Pulmonary artery endothelial cell (primary cell): ENCODE results near the gene MTREX. TPM values are rescaled to one million over a fixed set of nuclear protein-coding genes. Genes with fewer than 3 reads are reported as not detected.
A peak's percentile ranks its signal among the peaks of the same experiment; 100 is the strongest.

ENCODE experiments used
- DNase-seq: peaks from one replicate; pipeline ENCODE4 v3.0.0-alpha.2; 2011; ENCODE audit warnings: low read depth, low spot score
- total RNA-seq: library from RNA; depleted of rRNA; stranded (reverse); fragments of >200 nt; gene quantifications from 2 replicates; pipeline ENCODE4 v1.2.3, GENCODE V29; 2014

MTREX gene
- total RNA-seq, 1 donor from 2014 or later: 88.4 TPM

DNA sequence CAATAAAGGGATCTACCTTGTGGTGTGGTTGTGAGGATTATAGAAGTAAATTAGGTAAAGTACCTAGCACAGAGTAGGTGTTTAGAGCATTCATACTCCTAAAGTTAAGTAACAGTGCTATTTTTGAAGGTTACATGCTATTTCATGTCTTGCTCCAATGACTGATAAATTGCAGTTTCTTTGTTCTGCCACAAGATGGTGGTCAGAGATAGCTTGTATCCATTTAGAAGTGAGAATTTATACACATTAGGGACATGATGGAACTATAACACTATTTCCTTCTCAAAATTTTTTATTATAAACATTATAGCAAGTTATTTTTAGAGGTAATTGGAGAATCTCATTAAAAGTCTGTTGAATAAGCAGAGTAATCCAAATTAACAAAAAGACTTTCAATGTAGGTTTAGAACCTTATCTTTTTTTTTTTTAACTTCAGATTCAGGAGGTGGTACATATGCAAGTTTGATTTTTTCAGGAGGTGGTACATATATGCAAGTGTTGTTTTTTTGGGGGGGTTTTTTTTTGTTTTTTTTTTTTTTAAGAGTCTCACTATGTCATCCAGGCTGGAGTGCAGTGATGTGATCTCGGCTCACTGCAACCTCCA, 17.1 kb downstream of the MTREX start:
- peak; percentile 7 for DNase-seq

- DNase-seq: no peak
Observed at GRCh38 chr5:55325621-55326020, 17.8 kb downstream of the MTREX start.

GRCh38 chr5:55327281-55327680, 19.5 kb downstream of the MTREX start:
- DNase-seq: no peak

GRCh38 chr5:55331321-55331720, 23.5 kb downstream of the MTREX start:
- DNase-seq: no peak

GRCh38 chr5:55333017-55333416, 25.2 kb downstream of the MTREX start:
- no peak for DNase-seq

DNA sequence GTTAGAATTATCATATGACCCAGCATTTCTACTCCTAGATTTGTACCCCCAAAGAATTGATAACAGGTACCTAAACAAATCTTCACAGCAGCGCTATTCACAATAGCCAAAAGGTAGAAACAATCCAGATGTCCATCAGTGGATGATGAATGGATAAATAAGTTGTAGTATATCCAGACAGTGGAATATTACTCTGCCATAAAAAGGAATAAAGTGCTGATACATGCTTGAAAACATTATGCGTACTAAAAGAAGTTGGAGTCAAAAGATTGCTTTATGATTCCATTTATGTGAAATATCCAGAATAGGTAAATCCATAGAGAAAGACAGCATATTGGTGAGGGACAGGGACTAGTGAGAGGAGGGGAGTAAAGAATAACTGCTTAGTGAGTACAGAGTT, 26.0 kb downstream of the MTREX start:
- no peak for DNase-seq

DNA sequence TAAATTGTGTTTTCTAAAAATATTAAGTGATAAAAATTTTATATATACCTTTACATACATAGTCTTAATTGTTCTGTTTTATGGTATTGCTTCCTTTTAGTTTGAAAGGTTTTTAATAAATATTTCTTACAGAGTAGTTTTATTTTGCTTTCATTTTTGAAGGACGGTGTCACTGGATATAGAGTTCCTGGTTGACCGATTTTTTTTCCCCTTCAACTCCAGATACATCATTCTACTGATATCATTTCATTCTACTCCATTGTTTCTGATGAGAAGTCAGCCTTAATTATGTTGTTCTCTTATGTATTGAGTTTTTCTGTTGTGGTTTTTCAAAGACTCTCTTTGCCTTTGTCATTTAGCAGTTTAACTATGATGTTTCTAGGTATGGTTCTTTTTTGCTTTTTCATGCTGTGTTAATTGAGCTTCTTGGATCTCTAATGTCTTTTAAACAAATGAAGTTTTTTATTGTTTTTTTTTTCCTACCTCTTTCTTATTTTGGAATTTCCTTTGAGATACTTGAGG, 30.4 kb downstream of the MTREX start:
- DNase-seq: no peak

- no peak for DNase-seq
Observed at GRCh38 chr5:55338810-55339243, 31.0 kb downstream of the MTREX start.

DNA sequence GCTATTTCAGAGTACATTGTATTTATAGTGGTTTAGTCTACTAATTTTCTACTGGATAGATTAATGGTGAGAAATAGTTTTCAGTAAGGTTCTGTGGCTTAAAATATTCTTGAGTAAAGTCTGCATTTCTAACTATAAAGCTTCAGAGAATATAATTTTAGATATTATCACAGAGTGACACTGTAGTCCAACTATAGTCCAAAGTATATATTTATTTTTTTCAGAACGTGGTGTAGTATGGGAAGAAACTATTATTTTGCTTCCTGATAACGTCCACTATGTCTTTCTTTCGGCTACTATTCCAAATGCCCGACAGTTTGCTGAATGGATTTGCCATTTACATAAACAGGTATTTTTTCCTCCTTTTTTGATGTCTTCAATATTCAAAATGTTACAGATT, 35.3 kb downstream of the MTREX start:
- DNase-seq: no peak

GRCh38 chr5:55343609-55344008, 35.8 kb downstream of the MTREX start:
- DNase-seq: no peak

- peak; percentile 30 for DNase-seq
Observed at GRCh38 chr5:55344392-55344992, 36.7 kb downstream of the MTREX start.

DNA sequence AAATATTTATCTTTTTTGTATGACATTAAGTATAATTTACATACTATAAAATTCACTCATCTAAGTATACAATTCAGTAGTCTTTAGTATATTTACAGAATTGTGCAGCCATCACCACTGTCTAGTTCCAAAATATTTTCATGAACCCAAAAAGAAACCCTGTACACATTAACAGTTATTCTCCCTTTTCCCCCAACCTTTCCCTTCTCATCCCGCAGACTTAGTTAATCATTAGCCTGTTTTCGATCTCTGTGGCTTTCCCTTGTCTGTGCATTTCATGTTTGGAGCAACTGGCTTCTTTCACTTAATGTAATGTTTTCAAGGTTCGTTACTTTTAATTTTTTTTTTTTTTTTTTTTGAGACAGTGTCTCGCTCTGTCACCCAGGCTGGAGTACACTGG, 37.5 kb downstream of the MTREX start:
- DNase-seq: no peak

- DNase-seq: no peak
Observed at GRCh38 chr5:55347786-55348185, 40.0 kb downstream of the MTREX start.

DNA sequence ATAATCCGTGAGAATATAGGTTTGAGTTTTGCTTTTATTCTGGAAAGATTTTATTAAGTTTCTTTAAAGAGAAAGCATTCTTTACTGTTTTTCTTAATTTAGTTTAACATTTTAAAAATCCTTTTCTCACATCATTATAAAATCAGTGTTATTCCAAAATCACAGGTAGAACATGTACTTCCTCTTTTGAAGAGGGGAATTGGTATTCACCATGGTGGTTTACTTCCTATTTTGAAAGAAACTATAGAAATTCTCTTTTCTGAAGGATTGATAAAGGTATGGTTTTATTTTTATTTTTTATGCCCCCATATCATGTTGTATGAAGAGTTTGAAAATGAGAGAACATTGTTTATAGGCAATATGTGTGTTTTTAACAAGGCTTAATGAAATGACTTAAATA, 43.0 kb downstream of the MTREX start:
- DNase-seq: no peak

- DNase-seq: no peak
Observed at GRCh38 chr5:55356896-55357295, 49.1 kb downstream of the MTREX start.

- DNase-seq: no peak
Observed at GRCh38 chr5:55360190-55360589, 52.4 kb downstream of the MTREX start.

GRCh38 chr5:55363856-55364255, 56.1 kb downstream of the MTREX start:
- no peak for DNase-seq

GRCh38 chr5:55364537-55365055, 56.8 kb downstream of the MTREX start:
- no peak for DNase-seq

- DNase-seq: no peak
Observed at GRCh38 chr5:55370291-55370925, 62.6 kb downstream of the MTREX start.

- DNase-seq: no peak
Observed at GRCh38 chr5:55371145-55371544, 63.4 kb downstream of the MTREX start.

- DNase-seq: no peak
Observed at GRCh38 chr5:55372130-55372925, 64.5 kb downstream of the MTREX start.

GRCh38 chr5:55377810-55378209, 70.0 kb downstream of the MTREX start:
- DNase-seq: no peak
